Astrocyte of the spinal cord (primary cell): ENCODE measurements around the gene LSM4.
A peak's percentile ranks its signal among the peaks of the same experiment; 100 is the strongest.

ENCODE experiments used
- DNase-seq: peaks from one replicate; pipeline ENCODE4 v3.0.0; 2011; ENCODE audit warnings: low read depth, low spot score
- H3K4me3 ChIP-seq: 2 replicates; pipeline ENCODE4 v1.5.1; 2011; ENCODE audit warnings: low read depth, mild to moderate bottlenecking, low read length, moderate library complexity
- CTCF ChIP-seq: IDR thresholded peaks from 2 replicates; pipeline ENCODE4 v1.5.1; 2012; ENCODE audit warnings: low read depth, mild to moderate bottlenecking, low read length, inconsistent platforms
- in situ Hi-C: cut with HindIII; loops from 2 replicates; pipeline ENCODE4 v1.10.0; 2017; ENCODE audit warnings: low sequenced_read_pairs

Gene LSM4

GRCh38 chr19:18340990-18341868 lies 18.4 kb upstream of the LSM4 start:
- in situ Hi-C loops, result no loop called here
- peak overlapping the region; percentile 62 for H3K4me3 ChIP-seq
- TF ChIP-seq CTCF, result no peak
- peak; percentile 55 for DNase-seq

- H3K4me3 ChIP-seq, result peak within 1 kb of the TSS; percentile 62
- no peak for TF ChIP-seq CTCF
- in situ Hi-C loops, result no loop called here
These were observed 17.5 kb upstream of the LSM4 start, which contains the start of gene PGPEP1 for GRCh38 chr19:18340190-18340989. Gene PGPEP1 (plus strand): TSS chr19:18340598. CDS start chr19:18340682, 84 bp downstream.

GRCh38 chr19:18339723-18340122 lies 16.8 kb upstream of the LSM4 start:
- peak; percentile 25 for TF ChIP-seq CTCF
- no peak for DNase-seq
- in situ Hi-C loops, result no loop called here
- H3K4me3 ChIP-seq, result no peak overlapping the region

More at GRCh38 chr19:18340190-18340989, 17.5 kb upstream of the LSM4 start, which contains the start of gene PGPEP1:
- peak; percentile 37 for DNase-seq

- TF ChIP-seq CTCF, result no peak
- in situ Hi-C loops, result no loop called here
- no peak overlapping the region for H3K4me3 ChIP-seq
- no peak for DNase-seq
These were observed 15.7 kb upstream of the LSM4 start for GRCh38 chr19:18338541-18338940.

- in situ Hi-C loops, result no loop called here
- DNase-seq, result no peak
These were observed 13.2 kb upstream of the LSM4 start for GRCh38 chr19:18336121-18336520.

More at GRCh38 chr19:18336121-18336520, 13.2 kb upstream of the LSM4 start:
- no peak for TF ChIP-seq CTCF
- no peak overlapping the region for H3K4me3 ChIP-seq
